22Rv1 (cell line): Measurements from ENCODE around the gene ZP4.

Source experiments
- ZFX ChIP-seq: fragments of 450-650 bp; IDR thresholded peaks from 2 replicates; pipeline ENCODE4 v1.6.1; 2017; ENCODE audit warnings: antibody characterized with exemption, borderline replicate concordance
- TF ChIP-seq, protein P1 (sequence below): fragments of 450-650 bp; IDR thresholded peaks from 2 replicates; pipeline ENCODE4 v1.5.1; 2017; ENCODE audit warnings: mild to moderate bottlenecking

- TF ChIP-seq, protein P1, sequence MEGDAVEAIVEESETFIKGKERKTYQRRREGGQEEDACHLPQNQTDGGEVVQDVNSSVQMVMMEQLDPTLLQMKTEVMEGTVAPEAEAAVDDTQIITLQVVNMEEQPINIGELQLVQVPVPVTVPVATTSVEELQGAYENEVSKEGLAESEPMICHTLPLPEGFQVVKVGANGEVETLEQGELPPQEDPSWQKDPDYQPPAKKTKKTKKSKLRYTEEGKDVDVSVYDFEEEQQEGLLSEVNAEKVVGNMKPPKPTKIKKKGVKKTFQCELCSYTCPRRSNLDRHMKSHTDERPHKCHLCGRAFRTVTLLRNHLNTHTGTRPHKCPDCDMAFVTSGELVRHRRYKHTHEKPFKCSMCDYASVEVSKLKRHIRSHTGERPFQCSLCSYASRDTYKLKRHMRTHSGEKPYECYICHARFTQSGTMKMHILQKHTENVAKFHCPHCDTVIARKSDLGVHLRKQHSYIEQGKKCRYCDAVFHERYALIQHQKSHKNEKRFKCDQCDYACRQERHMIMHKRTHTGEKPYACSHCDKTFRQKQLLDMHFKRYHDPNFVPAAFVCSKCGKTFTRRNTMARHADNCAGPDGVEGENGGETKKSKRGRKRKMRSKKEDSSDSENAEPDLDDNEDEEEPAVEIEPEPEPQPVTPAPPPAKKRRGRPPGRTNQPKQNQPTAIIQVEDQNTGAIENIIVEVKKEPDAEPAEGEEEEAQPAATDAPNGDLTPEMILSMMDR = no peak
- TF ChIP-seq ZFX = no peak
Measured at GRCh38 chr1:237875291-237875690, 15.4 kb downstream of the ZP4 start.
